HL-60 (cell line): Measurements from ENCODE around the gene LEF1.

Experiments
- DNase-seq, 2 experiments: peaks; one replicate each; pipeline ENCODE4 v3.0.0-alpha.2; 2010 to 2020; ENCODE audit warnings: low read depth in 1 of 2, low spot score in 1 of 2
- H3K27ac ChIP-seq: fragments of 250-450 bp; sonication (Bioruptor Pico); replicated peaks from 2 replicates; pipeline ENCODE4 v1.5.1; 2020; ENCODE audit warnings: mild to moderate bottlenecking, moderate library complexity
- H3K27me3 ChIP-seq: fragments of 250-450 bp; sonication (Bioruptor Pico); 2 replicates; pipeline ENCODE4 v1.5.1; 2021; ENCODE audit warnings: mild to moderate bottlenecking, moderate library complexity; ENCODE audit not compliant: insufficient read depth, poor library complexity, severe bottlenecking
- H3K4me3 ChIP-seq: replicated peaks from 2 replicates; pipeline ENCODE4 v1.5.1; 2011; ENCODE audit warnings: mild to moderate bottlenecking, control low read depth, low read length; ENCODE audit not compliant: insufficient read depth
- GABPA ChIP-seq: IDR thresholded peaks from 2 replicates; pipeline ENCODE4 v1.6.1; 2012; ENCODE audit warnings: low read depth
- POLR2AphosphoS5 ChIP-seq: IDR thresholded peaks from 2 replicates; pipeline ENCODE4 v1.6.1; 2012; ENCODE audit warnings: low read depth
- SPI1 ChIP-seq: IDR thresholded peaks from 2 replicates; pipeline ENCODE4 v1.6.1; 2012; ENCODE audit warnings: low read depth, mild to moderate bottlenecking, borderline replicate concordance
- TF ChIP-seq, protein P1 (sequence below): IDR thresholded peaks from 2 replicates; pipeline ENCODE4 v1.6.1; 2012; ENCODE audit warnings: low read depth; ENCODE audit not compliant: insufficient replicate concordance
- TF ChIP-seq, protein P2 (sequence below): IDR thresholded peaks from one replicate; pipeline ENCODE4 v1.5.1; 2011; ENCODE audit warnings: low read length, control low read depth, inconsistent platforms; ENCODE audit not compliant: insufficient read depth

LEF1 gene

DNA sequence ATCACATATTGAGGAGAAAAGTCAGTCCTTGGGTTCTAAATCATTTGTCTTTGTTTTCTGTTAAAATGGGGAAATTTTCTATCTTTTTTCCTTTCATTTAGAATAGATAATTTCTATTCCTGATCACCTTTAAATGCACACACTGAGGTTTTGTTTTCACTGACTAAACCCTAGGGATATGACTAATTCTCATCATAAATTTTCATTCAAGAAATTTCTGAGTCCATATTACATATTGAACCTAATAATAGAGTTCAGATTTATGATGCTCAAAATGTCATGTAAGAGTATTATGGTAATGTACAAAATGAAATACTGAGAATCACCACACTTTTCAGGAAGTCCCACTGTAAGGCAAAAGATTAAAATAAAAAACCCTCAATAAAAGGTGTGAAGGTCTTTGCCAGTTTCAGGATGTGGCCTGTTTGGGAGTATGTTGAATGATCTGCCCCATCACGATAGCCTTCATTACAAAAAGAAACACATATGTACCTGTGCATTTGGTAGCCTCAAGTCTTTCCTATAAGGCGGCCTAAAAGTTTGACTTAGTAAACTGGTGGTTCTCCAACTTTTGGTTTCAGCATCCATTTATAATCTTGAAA, 49.4 kb downstream of the LEF1 start:
- Histone ChIP-seq H3K4me3 (no peak overlapping the region), H3K27ac (no peak overlapping the region), H3K27me3 (no peaks in the 10 kb centered on the region)
- DNase-seq: no peak
- TF ChIP-seq, protein P1, sequence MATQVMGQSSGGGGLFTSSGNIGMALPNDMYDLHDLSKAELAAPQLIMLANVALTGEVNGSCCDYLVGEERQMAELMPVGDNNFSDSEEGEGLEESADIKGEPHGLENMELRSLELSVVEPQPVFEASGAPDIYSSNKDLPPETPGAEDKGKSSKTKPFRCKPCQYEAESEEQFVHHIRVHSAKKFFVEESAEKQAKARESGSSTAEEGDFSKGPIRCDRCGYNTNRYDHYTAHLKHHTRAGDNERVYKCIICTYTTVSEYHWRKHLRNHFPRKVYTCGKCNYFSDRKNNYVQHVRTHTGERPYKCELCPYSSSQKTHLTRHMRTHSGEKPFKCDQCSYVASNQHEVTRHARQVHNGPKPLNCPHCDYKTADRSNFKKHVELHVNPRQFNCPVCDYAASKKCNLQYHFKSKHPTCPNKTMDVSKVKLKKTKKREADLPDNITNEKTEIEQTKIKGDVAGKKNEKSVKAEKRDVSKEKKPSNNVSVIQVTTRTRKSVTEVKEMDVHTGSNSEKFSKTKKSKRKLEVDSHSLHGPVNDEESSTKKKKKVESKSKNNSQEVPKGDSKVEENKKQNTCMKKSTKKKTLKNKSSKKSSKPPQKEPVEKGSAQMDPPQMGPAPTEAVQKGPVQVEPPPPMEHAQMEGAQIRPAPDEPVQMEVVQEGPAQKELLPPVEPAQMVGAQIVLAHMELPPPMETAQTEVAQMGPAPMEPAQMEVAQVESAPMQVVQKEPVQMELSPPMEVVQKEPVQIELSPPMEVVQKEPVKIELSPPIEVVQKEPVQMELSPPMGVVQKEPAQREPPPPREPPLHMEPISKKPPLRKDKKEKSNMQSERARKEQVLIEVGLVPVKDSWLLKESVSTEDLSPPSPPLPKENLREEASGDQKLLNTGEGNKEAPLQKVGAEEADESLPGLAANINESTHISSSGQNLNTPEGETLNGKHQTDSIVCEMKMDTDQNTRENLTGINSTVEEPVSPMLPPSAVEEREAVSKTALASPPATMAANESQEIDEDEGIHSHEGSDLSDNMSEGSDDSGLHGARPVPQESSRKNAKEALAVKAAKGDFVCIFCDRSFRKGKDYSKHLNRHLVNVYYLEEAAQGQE: no peak
- TF ChIP-seq GABPA: no peak
- TF ChIP-seq, protein P2, sequence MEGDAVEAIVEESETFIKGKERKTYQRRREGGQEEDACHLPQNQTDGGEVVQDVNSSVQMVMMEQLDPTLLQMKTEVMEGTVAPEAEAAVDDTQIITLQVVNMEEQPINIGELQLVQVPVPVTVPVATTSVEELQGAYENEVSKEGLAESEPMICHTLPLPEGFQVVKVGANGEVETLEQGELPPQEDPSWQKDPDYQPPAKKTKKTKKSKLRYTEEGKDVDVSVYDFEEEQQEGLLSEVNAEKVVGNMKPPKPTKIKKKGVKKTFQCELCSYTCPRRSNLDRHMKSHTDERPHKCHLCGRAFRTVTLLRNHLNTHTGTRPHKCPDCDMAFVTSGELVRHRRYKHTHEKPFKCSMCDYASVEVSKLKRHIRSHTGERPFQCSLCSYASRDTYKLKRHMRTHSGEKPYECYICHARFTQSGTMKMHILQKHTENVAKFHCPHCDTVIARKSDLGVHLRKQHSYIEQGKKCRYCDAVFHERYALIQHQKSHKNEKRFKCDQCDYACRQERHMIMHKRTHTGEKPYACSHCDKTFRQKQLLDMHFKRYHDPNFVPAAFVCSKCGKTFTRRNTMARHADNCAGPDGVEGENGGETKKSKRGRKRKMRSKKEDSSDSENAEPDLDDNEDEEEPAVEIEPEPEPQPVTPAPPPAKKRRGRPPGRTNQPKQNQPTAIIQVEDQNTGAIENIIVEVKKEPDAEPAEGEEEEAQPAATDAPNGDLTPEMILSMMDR: no peak
- TF ChIP-seq SPI1: no peak
- TF ChIP-seq POLR2AphosphoS5: no peak

DNA sequence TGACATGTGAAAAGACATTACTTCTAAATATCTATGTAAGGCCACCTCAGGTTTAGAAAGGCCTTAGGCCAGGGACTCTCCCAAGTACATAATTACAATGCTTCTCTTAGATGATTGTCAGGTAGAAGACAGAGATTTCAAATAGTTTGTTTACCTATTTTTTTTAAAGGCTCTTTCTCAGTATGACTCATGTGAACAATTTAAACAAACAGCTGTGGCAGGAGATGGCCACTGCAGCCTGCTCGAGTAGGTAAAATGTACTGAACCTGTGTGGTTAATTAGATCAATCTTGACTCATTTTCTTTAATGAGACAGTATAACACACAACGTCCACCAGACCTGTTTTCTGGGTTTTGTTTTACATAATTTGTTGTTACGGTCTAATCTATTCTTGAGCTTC, 50.2 kb downstream of the LEF1 start:
- TF ChIP-seq POLR2AphosphoS5 (no peak), GABPA (no peak), SPI1 (no peak)
- TF ChIP-seq, protein P1: no peak
- TF ChIP-seq, protein P2: no peak
- Histone ChIP-seq H3K27ac (no peak overlapping the region), H3K27me3 (no peaks in the 10 kb centered on the region), H3K4me3 (no peak overlapping the region)
- no peak for DNase-seq

DNA sequence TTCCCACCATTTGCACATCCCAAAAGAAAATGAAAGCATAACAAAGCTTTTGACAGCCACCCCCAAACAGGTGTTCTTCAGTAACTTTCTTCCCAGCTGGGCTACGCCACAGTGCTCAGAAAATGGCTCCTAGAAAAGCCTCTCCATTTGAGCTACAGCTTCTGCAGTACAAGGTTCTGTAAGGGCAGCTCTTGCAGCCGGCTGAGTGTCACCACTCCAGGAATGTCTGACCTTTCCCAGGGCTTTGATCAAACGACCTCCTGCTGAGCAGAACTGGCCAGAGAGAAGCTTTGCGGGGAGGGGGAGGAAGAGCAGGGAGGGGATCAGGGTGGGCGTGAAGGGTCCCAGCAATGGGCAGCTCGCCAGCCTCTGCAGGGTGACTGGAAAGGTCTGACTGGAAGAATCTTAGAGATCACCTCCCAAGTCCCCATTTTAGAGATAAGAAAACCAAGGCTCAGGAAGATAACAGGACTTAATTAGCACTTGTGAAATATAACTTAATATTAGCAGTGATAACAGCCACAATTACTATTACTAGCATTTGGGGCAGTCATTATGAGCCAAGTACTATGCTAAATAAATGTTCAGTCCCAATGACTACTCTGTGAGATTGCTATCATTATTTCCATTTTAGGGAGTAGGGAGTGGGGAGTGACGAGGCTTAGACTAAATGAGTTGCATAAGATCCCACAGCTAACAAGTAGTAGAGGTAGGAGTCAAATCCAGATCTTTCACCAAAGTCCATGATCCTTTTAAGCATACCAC, 51.1 kb downstream of the LEF1 start:
- Histone ChIP-seq H3K27me3 (no peaks in the 10 kb centered on the region), H3K4me3 (no peak overlapping the region), H3K27ac (no peak overlapping the region)
- TF ChIP-seq, protein P1: no peak
- no peak for TF ChIP-seq POLR2AphosphoS5
- TF ChIP-seq, protein P2: no peak
- TF ChIP-seq SPI1: no peak
- no peak for TF ChIP-seq GABPA
- DNase-seq: no peak
